GM19455 (cell line): ENCODE results near the gene DISC1.
"Not testable (repeated sequence)": the region's sequence is repeated elsewhere in the genome, so short reads cannot be mapped to it uniquely, and the experiment has no call there.

ENCODE experiments used
- ATAC-seq: cut with Tn5 transposase; IDR thresholded peaks from one replicate; pipeline ENCODE4 v1.9.1; 2021; ENCODE audit not compliant: unreplicated experiment

The DISC1 gene

GRCh38 chr1:231666937-231667608 is 40.5 kb downstream of the DISC1 start:
- no peak for ATAC-seq

GRCh38 chr1:231667896-231668506 is 41.4 kb downstream of the DISC1 start:
- ATAC-seq: no peak

- no peak for ATAC-seq
Measured at GRCh38 chr1:231668826-231669225, 42.2 kb downstream of the DISC1 start.

- not testable (repeated sequence) for ATAC-seq
Measured at GRCh38 chr1:231669864-231670621, 43.5 kb downstream of the DISC1 start.

- ATAC-seq: no peak
Measured at GRCh38 chr1:231670755-231671154, 44.2 kb downstream of the DISC1 start.

- no peak for ATAC-seq
Measured at GRCh38 chr1:231674575-231674974, 48.0 kb downstream of the DISC1 start.

GRCh38 chr1:231676487-231676886 is 49.9 kb downstream of the DISC1 start:
- no peak for ATAC-seq

GRCh38 chr1:231677442-231677841 is 50.9 kb downstream of the DISC1 start:
- ATAC-seq: no peak

- no peak for ATAC-seq
Measured at GRCh38 chr1:231678011-231678432, 51.4 kb downstream of the DISC1 start.

GRCh38 chr1:231679109-231679508 is 52.5 kb downstream of the DISC1 start:
- no peak for ATAC-seq

- no peak for ATAC-seq
Measured at GRCh38 chr1:231681006-231681405, 54.4 kb downstream of the DISC1 start.

- no peak for ATAC-seq
Measured at GRCh38 chr1:231682779-231683178, 56.2 kb downstream of the DISC1 start.

GRCh38 chr1:231683439-231684165 is 57.0 kb downstream of the DISC1 start:
- ATAC-seq: no peak

GRCh38 chr1:231684356-231685244 is 58.0 kb downstream of the DISC1 start:
- no peak for ATAC-seq

GRCh38 chr1:231686384-231686783 is 59.8 kb downstream of the DISC1 start:
- ATAC-seq: no peak

GRCh38 chr1:231688989-231689388 is 62.4 kb downstream of the DISC1 start:
- ATAC-seq: no peak

- ATAC-seq: no peak
Measured at GRCh38 chr1:231690059-231690458, 63.5 kb downstream of the DISC1 start.

GRCh38 chr1:231691618-231692259 is 65.1 kb downstream of the DISC1 start:
- no peak for ATAC-seq

- ATAC-seq: no peak
Measured at GRCh38 chr1:231693361-231694074, 66.9 kb downstream of the DISC1 start.
